K562 (cell line): ENCODE data around the gene COASY. TPM values are rescaled to one million over a fixed set of nuclear protein-coding genes. Genes with fewer than 3 reads are reported as not detected.
A peak's percentile ranks its signal among the peaks of the same experiment; 100 is the strongest.

ENCODE experiments used
- ARNT ChIP-seq, 2 experiments: fragments of 450-650 bp; IDR thresholded peaks; 2 replicates each; pipeline ENCODE4 v1.6.1; 2016; ENCODE audit warnings: mild to moderate bottlenecking in 1 of 2
- BRF1 ChIP-seq: IDR thresholded peaks from 3 replicates; pipeline ENCODE4 v1.6.1; 2011; ENCODE audit warnings: borderline replicate concordance, mild to moderate bottlenecking; ENCODE audit not compliant: insufficient read length; ENCODE audit errors: extremely low read depth
- CEBPB ChIP-seq: fragments of 450-650 bp; IDR thresholded peaks from 2 replicates; pipeline ENCODE4 v1.6.1; 2016; ENCODE audit warnings: missing genetic modification characterization, missing compliant biosample characterization
- HDAC6 ChIP-seq: IDR thresholded peaks from 2 replicates; pipeline ENCODE4 v1.6.1; 2012; ENCODE audit warnings: low read depth, mild to moderate bottlenecking, control low read depth, inconsistent platforms, low read length, moderate library complexity
- HMGN3 ChIP-seq: IDR thresholded peaks from 2 replicates; pipeline ENCODE4 v1.6.1; 2011; ENCODE audit warnings: borderline replicate concordance, low read depth, mild to moderate bottlenecking, mixed read lengths, low read length; ENCODE audit not compliant: insufficient read length; ENCODE audit errors: extremely low read depth
- HNRNPL ChIP-seq: fragments of 200-400 bp; formaldehyde crosslinking; IDR thresholded peaks from 2 replicates; pipeline ENCODE4 v1.6.1; 2017; ENCODE audit warnings: low read depth, mild to moderate bottlenecking, low read length
- ILK ChIP-seq: fragments of 450-650 bp; IDR thresholded peaks from 2 replicates; pipeline ENCODE4 v1.6.1; 2016; ENCODE audit warnings: missing genetic modification characterization, low read depth, mild to moderate bottlenecking, missing compliant biosample characterization, moderate library complexity, borderline replicate concordance
- KDM2B ChIP-seq: fragments of 250-450 bp; sonication (Bioruptor Pico); IDR thresholded peaks from 2 replicates; pipeline ENCODE4 v1.8.0; 2021; ENCODE audit warnings: mild to moderate bottlenecking, moderate library complexity
- KDM5B ChIP-seq: fragments of 200-600 bp; sonication (generic); IDR thresholded peaks from 2 replicates; pipeline ENCODE4 v1.6.1; 2012; ENCODE audit warnings: low read depth, mild to moderate bottlenecking, moderate library complexity, low read length, control low read depth, inconsistent platforms; ENCODE audit not compliant: insufficient replicate concordance
- MCM2 ChIP-seq: fragments of 450-650 bp; IDR thresholded peaks from 2 replicates; pipeline ENCODE4 v1.6.1; 2017; ENCODE audit warnings: low read depth, mild to moderate bottlenecking
- MTA1 ChIP-seq: fragments of 450-650 bp; IDR thresholded peaks from 2 replicates; pipeline ENCODE4 v1.6.1; 2017; ENCODE audit warnings: borderline replicate concordance
- NFIX ChIP-seq: fragments of 250-450 bp; sonication (Bioruptor Pico); IDR thresholded peaks from 2 replicates; pipeline ENCODE4 v1.4.0; 2020; ENCODE audit warnings: low read depth, mild to moderate bottlenecking, moderate library complexity
- NR1H2 ChIP-seq: sonication (generic); formaldehyde crosslinking; IDR thresholded peaks from 2 replicates; pipeline ENCODE4 v1.4.0; 2020; ENCODE audit warnings: mild to moderate bottlenecking, missing genetic modification reagents
- NUFIP1 ChIP-seq: fragments of 450-650 bp; IDR thresholded peaks from 2 replicates; pipeline ENCODE4 v1.6.1; 2018; ENCODE audit not compliant: partially characterized antibody
- PHB2 ChIP-seq: fragments of 450-650 bp; IDR thresholded peaks from 2 replicates; pipeline ENCODE4 v1.6.1; 2017; ENCODE audit warnings: low read depth
- PHTF2 ChIP-seq: fragments of 250-450 bp; sonication (Bioruptor Pico); IDR thresholded peaks from 2 replicates; pipeline ENCODE4 v1.5.0; 2021; ENCODE audit warnings: mild to moderate bottlenecking
- PRPF4 ChIP-seq: fragments of 200-400 bp; formaldehyde crosslinking; IDR thresholded peaks from one replicate; pipeline ENCODE4 v1.6.1; 2017; ENCODE audit warnings: low read length, low read depth, mild to moderate bottlenecking; ENCODE audit not compliant: insufficient read depth, poor library complexity, severe bottlenecking
- PTTG1 ChIP-seq: fragments of 450-650 bp; IDR thresholded peaks from 2 replicates; pipeline ENCODE4 v1.6.1; 2016; ENCODE audit warnings: low read depth, mild to moderate bottlenecking, missing genetic modification characterization, missing compliant biosample characterization
- RBM14 ChIP-seq: fragments of 200-400 bp; formaldehyde crosslinking; IDR thresholded peaks from 2 replicates; pipeline ENCODE4 v1.6.1; 2018; ENCODE audit warnings: low read depth, mild to moderate bottlenecking, low read length, moderate library complexity, borderline replicate concordance; ENCODE audit not compliant: insufficient read depth
- RBM25 ChIP-seq: fragments of 200-400 bp; formaldehyde crosslinking; IDR thresholded peaks from 2 replicates; pipeline ENCODE4 v1.6.1; 2018; ENCODE audit warnings: low read length, low read depth, moderate library complexity; ENCODE audit not compliant: severe bottlenecking
- SMAD3 ChIP-seq: fragments of 450-650 bp; formaldehyde crosslinking; conservative IDR thresholded peaks from 2 replicates; pipeline ENCODE4 v1.4.0; 2020; ENCODE audit warnings: mild to moderate bottlenecking
- SMC3 ChIP-seq: conservative IDR thresholded peaks from 2 replicates; pipeline ENCODE4 v1.6.1; 2011; ENCODE audit warnings: low read depth, low read length, improper control_type of control experiment; ENCODE audit not compliant: insufficient read depth
- SREBF2 ChIP-seq: sonication (generic); formaldehyde crosslinking; IDR thresholded peaks from 2 replicates; pipeline ENCODE4 v1.4.0; 2020; ENCODE audit warnings: mild to moderate bottlenecking, missing genetic modification reagents
- SRSF1 ChIP-seq: fragments of 200-400 bp; formaldehyde crosslinking; IDR thresholded peaks from 2 replicates; pipeline ENCODE4 v1.6.1; 2017; ENCODE audit warnings: mild to moderate bottlenecking, low read depth, low read length, moderate library complexity
- SRSF9 ChIP-seq: fragments of 200-400 bp; formaldehyde crosslinking; IDR thresholded peaks from 2 replicates; pipeline ENCODE4 v1.6.1; 2017; ENCODE audit warnings: low read depth, low read length, borderline replicate concordance
- TCF3 ChIP-seq: sonication (generic); formaldehyde crosslinking; IDR thresholded peaks from 2 replicates; pipeline ENCODE4 v1.4.0; 2020; ENCODE audit warnings: mild to moderate bottlenecking, missing genetic modification reagents
- TGIF2 ChIP-seq: sonication (generic); formaldehyde crosslinking; IDR thresholded peaks from 2 replicates; pipeline ENCODE4 v1.8.1; 2022; ENCODE audit warnings: mild to moderate bottlenecking, missing genetic modification reagents, moderate library complexity
- ZC3H11A ChIP-seq: IDR thresholded peaks from 2 replicates; pipeline ENCODE4 v1.6.1; 2012; ENCODE audit warnings: low read depth, low read length, improper control_type of control experiment
- ZNF133 ChIP-seq: fragments of 250-450 bp; sonication (Bioruptor Pico); IDR thresholded peaks from 2 replicates; pipeline ENCODE4 v1.4.0; 2020; ENCODE audit warnings: mild to moderate bottlenecking
- polyA plus RNA-seq, 8 experiments: library from polyadenylated mRNA; depleted of rRNA in 4 of 8; stranded (reverse) in 5 of 8; unstranded in 3 of 8; fragments of >200 nt; fragmentation: Nextera tagmentation in 2 of 8; fragmentation: Illumina TruSeq in 1 of 8; extraction: Ambion mirVana in 2 of 8; extraction: Trizol in 1 of 8; gene quantifications; 2 replicates each; pipeline versions ENCODE4 v1.2.1 to v1.2.3, GENCODE V29; 2011 to 2014; ENCODE audit warnings: inconsistent platforms in 1 of 8, missing spikeins in 1 of 8
- total RNA-seq, 7 experiments: library from RNA; depleted of rRNA in 6 of 7; stranded (reverse); fragments of >200 nt in 6 of 7; fragmentation: Illumina TruSeq in 2 of 7; extraction: Trizol in 2 of 7; gene quantifications; 2 replicates each; pipeline versions ENCODE4 v1.2.1 to v1.2.3, GENCODE V29; 2011 to 2021; ENCODE audit warnings: low replicate concordance in 1 of 7
- TF ChIP-seq, protein P1 (sequence below): conservative IDR thresholded peaks from 2 replicates; pipeline ENCODE4 v1.6.1; 2011; ENCODE audit warnings: low read depth, mild to moderate bottlenecking, low read length; ENCODE audit not compliant: control insufficient read depth

Gene COASY
- total and polyA plus RNA-seq, 9 of the 15 experiments (the other 6 are each of a cell fraction or from before 2014, with no cell fraction given), result 25.4 to 175 (median 62.3) TPM

DNA sequence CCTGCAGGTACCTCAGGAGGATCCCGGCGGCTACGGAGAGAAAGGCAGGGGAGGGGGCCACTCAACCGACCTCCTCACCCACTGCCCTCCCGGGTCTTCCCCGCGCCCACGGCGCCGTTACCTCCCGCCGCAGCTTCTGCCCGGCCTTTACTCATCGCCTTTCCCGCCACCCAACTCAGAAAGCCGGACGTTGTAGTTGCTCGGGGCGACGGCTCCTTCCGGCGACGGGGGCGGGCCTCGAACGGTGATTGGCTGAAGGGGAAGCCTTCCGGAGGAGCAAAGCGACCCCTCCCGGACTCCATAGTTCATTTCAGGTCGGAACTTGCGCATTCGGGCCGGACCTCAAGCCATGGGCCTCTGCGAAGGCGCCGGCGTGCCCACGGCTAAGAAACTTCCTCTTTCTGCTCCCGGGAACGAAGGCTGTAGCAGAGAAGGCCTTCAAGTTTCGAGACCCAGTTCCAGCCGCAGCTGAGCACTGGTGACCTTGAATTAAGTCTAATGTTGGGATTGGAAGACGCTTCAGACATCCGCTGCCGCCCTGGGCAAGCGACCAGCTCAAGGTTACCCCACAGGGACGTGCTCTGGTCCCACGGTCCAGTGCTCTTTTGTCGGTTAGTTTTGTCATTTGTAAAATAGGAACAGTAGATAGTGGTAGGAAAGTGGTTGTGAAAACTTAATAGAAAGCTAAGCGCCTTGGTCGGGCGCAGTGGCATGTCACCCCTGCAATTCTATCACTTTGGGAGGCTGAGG lies 15.8 kb downstream of the COASY start, which contains the start of gene PSMC3IP (continued):
- TF ChIP-seq PHTF2 (no peak), CEBPB (tag) (no peak), PRPF4 (no peak), ILK (tag) (no peak), RBM14 (no peak), SMC3 (0 out of 2 replicates have a peak, but pooled peaks have one; percentile 19), PHB2 (no peak), KDM5B (no peak), BRF1 (no peak), NFIX (CRISPR knock-in tag) (no peak), SREBF2 (CRISPR knock-in tag) (peak; percentile 64; the same call in 1 of the 2 replicates), ARNT (IDR thresholded peaks at IDR 0.05) (no peak; a peak in 1 of 4 replicates), SRSF9 (no peak), HDAC6 (no peak), KDM2B (CRISPR knock-in tag) (no peak), NR1H2 (CRISPR knock-in tag) (no peak), MCM2 (no peak), ZNF133 (CRISPR knock-in tag) (no peak), HNRNPL (no peak), HMGN3 (peak; percentile 60), TGIF2 (CRISPR knock-in tag) (no peak), PTTG1 (tag) (no peak), RBM25 (peak; percentile 83), SRSF1 (no peak), SMAD3 (CRISPR knock-in tag) (no peak), NUFIP1 (no peak), TCF3 (CRISPR knock-in tag) (0 out of 2 replicates have a peak, but pooled peaks have one; percentile 5), ZC3H11A (no peak), MTA1 (no peak)
- TF ChIP-seq, protein P1, sequence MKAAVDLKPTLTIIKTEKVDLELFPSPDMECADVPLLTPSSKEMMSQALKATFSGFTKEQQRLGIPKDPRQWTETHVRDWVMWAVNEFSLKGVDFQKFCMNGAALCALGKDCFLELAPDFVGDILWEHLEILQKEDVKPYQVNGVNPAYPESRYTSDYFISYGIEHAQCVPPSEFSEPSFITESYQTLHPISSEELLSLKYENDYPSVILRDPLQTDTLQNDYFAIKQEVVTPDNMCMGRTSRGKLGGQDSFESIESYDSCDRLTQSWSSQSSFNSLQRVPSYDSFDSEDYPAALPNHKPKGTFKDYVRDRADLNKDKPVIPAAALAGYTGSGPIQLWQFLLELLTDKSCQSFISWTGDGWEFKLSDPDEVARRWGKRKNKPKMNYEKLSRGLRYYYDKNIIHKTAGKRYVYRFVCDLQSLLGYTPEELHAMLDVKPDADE, result peak; percentile 64; the same call in 1 of the 2 replicates
